Fibroblast of the aortic adventitia (primary cell): Measurements from ENCODE around the gene SIDT1. TPM values are rescaled to one million over a fixed set of nuclear protein-coding genes. Genes with fewer than 3 reads are reported as not detected.

Experiments used
- DNase-seq: peaks from one replicate; pipeline ENCODE4 v3.0.0-alpha.2; 2010; ENCODE audit warnings: low read depth
- H3K4me3 ChIP-seq: 2 replicates; pipeline ENCODE4 v1.5.1; 2011; ENCODE audit warnings: low read depth, mild to moderate bottlenecking, control low read depth, low read length, moderate library complexity
- CTCF ChIP-seq: IDR thresholded peaks from 2 replicates; pipeline ENCODE4 v1.5.1; 2011; ENCODE audit warnings: mild to moderate bottlenecking, low read length, control low read depth, inconsistent platforms; ENCODE audit not compliant: insufficient read depth
- total RNA-seq: library from RNA; depleted of rRNA; stranded (reverse); fragments of >200 nt; gene quantifications from 2 replicates; pipeline ENCODE4 v1.2.3, GENCODE V29; 2012; ENCODE audit warnings: low replicate concordance

The SIDT1 gene
- total RNA-seq, 1 donor = not detected

GRCh38 chr3:113555138-113555537, 22.8 kb downstream of the SIDT1 start:
- no peak for TF ChIP-seq CTCF
- no peak overlapping the region for H3K4me3 ChIP-seq
- DNase-seq = no peak

GRCh38 chr3:113556316-113556945, 24.1 kb downstream of the SIDT1 start:
- DNase-seq = no peak
- no peak for TF ChIP-seq CTCF
- no peak overlapping the region for H3K4me3 ChIP-seq

GRCh38 chr3:113556946-113557335, 24.6 kb downstream of the SIDT1 start:
- no peak overlapping the region for H3K4me3 ChIP-seq
- DNase-seq = no peak
- no peak for TF ChIP-seq CTCF

- no peak for TF ChIP-seq CTCF
- DNase-seq = peak; percentile 20
- H3K4me3 ChIP-seq = no peak overlapping the region
These were observed 25.0 kb downstream of the SIDT1 start for GRCh38 chr3:113557374-113557773.

GRCh38 chr3:113559009-113559408, 26.7 kb downstream of the SIDT1 start:
- no peak for TF ChIP-seq CTCF
- DNase-seq = no peak
- H3K4me3 ChIP-seq = no peak overlapping the region

- no peak for TF ChIP-seq CTCF
- no peak for DNase-seq
- H3K4me3 ChIP-seq = no peak overlapping the region
These were observed 27.9 kb downstream of the SIDT1 start for GRCh38 chr3:113560271-113560670.
